ENCODE data around the gene SPATA33. TPM values are rescaled to one million over a fixed set of nuclear protein-coding genes. Genes with fewer than 3 reads are reported as not detected.

SPATA33 gene
- total and polyA plus RNA-seq, 10 of the 15 experiments (the other 5 are each of a cell fraction or from before 2014, with no cell fraction given) = 1.1 to 15.8 (median 7.6) TPM

DNA sequence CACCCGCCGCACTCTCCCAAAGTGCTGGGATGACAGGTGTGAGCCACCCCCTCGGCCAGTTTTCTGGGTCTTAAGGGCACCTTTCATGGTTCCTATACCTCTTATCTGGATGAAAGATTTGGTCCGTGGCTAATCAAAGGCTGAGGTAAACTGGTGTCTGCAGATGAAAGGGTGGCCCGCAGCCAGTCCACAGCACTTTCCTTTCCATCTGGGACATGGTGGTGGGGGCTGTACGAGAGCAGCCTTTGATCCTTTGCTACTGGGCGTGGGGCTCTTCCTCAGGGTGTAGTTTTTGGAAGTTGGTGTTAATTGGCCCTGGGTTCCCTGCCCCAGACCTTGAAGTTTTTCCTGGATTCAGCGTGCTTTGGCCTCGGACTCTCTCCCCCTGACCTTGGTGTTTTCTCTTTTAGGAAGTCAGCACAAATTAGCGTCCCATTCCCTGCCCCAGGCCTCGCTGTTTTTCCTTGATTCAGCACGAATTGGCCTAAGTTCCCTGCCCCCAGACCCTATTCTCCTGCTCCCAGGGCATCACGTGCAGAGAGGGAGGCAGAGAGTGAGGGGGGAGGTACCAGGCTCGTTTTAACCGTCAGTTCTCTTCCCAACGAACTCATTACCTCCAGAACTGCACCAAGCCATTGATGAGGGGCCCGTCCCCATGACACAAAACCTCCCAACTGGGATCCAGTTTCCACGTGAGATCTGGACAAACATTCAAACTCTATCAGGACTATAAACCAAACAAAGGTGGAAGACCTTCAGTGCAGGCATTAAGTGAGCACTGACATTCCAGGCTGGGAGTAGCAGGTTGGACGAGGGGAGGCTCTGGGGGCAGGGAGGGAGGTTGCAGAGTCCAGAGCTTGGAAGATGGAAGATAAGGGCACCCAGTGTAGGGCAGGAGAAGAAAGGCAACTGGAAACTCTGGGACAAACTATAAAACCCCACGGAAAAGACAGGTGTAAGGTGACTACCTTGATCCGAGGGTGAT is 32.6 kb upstream of the SPATA33 start (continued):
- no peak for TF ChIP-seq JUND (IDR thresholded peaks at IDR 0.05; ENCODE audit: low read depth, low read length)
- TF ChIP-seq EGR1 (IDR thresholded peaks at IDR 0.05; ENCODE audit: borderline replicate concordance in 1 of 2, low read depth in 2 of 2, low read length in 2 of 2) = no peak
- TF ChIP-seq, protein P1, sequence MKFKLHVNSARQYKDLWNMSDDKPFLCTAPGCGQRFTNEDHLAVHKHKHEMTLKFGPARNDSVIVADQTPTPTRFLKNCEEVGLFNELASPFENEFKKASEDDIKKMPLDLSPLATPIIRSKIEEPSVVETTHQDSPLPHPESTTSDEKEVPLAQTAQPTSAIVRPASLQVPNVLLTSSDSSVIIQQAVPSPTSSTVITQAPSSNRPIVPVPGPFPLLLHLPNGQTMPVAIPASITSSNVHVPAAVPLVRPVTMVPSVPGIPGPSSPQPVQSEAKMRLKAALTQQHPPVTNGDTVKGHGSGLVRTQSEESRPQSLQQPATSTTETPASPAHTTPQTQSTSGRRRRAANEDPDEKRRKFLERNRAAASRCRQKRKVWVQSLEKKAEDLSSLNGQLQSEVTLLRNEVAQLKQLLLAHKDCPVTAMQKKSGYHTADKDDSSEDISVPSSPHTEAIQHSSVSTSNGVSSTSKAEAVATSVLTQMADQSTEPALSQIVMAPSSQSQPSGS (IDR thresholded peaks at IDR 0.05; ENCODE audit: low read length) = no peak
- TF ChIP-seq BACH1 (IDR thresholded peaks at IDR 0.05; ENCODE audit: borderline replicate concordance) = no peak
- TF ChIP-seq NFYA (IDR thresholded peaks at IDR 0.05; ENCODE audit: borderline replicate concordance, low read depth, low read length) = no peak

DNA sequence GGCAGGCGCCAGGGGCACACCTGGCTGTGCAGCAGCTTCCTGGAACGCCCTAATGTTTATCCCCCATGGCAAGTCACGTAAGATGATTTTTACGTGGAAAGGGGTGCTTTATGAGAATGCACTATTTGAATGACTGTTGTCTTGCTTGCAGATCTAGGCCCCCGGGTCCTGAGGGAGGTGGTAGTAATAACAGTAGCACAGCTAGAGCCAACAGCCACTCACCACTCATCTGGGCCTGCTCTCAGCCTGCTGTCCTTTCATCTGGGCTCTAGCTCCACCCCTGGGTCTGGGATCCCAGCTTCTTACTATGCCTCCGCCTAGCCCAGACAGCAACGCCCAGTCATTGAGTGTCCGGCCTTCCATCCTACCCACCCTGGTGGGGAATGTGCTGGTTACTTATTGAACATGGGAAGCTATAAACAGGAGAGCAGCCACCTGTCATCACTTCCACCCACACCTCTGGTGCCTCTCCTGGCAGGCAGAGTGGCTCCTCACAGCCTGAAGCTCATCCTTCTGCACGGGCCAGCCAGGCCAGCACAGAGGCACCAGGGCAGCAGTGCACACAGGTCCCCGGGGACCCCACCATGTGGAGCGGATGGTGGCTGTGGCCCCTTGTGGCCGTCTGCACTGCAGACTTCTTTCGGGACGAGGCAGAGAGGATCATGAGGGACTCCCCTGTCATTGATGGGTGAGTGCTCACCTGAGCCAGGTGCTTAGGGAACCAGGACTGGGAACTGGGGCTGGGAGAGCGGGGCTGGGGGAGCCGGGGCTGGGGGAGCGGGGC is 27.6 kb upstream of the SPATA33 start:
- Histone ChIP-seq H3K27me3 (replicated peaks in 1 of 2; ENCODE audit: control insufficient read depth in 2 of 2, insufficient read depth in 2 of 2, low read length in 1 of 2) (0 out of 4 replicates have a peak, but pooled peaks cover 0 to 2% of the 10 kb centered on the region in 2 experiments), H3K9ac (ENCODE audit: control insufficient read depth, insufficient read depth, low read length) (no peak overlapping the region), H3K9me3 (replicated peaks; ENCODE audit: control insufficient read depth, insufficient read depth, low read length) (peaks cover 2% of the 10 kb centered on the region; the same call in 1 of the 3 replicates), H3K4me2 (ENCODE audit: control insufficient read depth, insufficient read depth) (no peak overlapping the region), H4K20me1 (ENCODE audit: control insufficient read depth, insufficient read depth) (no peaks in the 10 kb centered on the region), H2AFZ (ENCODE audit: control insufficient read depth, low read depth, low read length) (no peak overlapping the region), H3K4me1 (ENCODE audit: control insufficient read depth, insufficient read depth, low read length) (no peaks in the 10 kb centered on the region), H3K4me3 (no peak overlapping the region), H3K79me2 (ENCODE audit: control insufficient read depth, insufficient read depth, low read length) (no peaks in the 10 kb centered on the region), H3K36me3 (ENCODE audit: control insufficient read depth in 2 of 2, insufficient read depth in 2 of 2, low read length in 1 of 2) (no peaks in the 10 kb centered on the region), H3K27ac (ENCODE audit: control insufficient read depth, insufficient read depth) (no peak overlapping the region)
- TF ChIP-seq JUNB (IDR thresholded peaks at IDR 0.05) = peak; percentile 12; the same call in 1 of the 2 replicates
- TF ChIP-seq, protein P2, sequence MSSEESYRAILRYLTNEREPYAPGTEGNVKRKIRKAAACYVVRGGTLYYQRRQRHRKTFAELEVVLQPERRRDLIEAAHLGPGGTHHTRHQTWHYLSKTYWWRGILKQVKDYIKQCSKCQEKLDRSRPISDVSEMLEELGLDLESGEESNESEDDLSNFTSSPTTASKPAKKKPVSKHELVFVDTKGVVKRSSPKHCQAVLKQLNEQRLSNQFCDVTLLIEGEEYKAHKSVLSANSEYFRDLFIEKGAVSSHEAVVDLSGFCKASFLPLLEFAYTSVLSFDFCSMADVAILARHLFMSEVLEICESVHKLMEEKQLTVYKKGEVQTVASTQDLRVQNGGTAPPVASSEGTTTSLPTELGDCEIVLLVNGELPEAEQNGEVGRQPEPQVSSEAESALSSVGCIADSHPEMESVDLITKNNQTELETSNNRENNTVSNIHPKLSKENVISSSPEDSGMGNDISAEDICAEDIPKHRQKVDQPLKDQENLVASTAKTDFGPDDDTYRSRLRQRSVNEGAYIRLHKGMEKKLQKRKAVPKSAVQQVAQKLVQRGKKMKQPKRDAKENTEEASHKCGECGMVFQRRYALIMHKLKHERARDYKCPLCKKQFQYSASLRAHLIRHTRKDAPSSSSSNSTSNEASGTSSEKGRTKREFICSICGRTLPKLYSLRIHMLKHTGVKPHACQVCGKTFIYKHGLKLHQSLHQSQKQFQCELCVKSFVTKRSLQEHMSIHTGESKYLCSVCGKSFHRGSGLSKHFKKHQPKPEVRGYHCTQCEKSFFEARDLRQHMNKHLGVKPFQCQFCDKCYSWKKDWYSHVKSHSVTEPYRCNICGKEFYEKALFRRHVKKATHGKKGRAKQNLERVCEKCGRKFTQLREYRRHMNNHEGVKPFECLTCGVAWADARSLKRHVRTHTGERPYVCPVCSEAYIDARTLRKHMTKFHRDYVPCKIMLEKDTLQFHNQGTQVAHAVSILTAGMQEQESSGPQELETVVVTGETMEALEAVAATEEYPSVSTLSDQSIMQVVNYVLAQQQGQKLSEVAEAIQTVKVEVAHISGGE (CRISPR knock-in tag; IDR thresholded peaks at IDR 0.05) = no peak
- no peak for DNase-seq (ENCODE audit: low read depth, low spot score)
- BruUV-seq (replicated peaks) = no TSS peak
- intact Hi-C loops (cut with micrococcal nuclease; ENCODE audit: unreplicated experiment) = no loop called here
- SMC1A ChIA-PET (ENCODE audit: uncharacterized antibody, unreplicated experiment) = no interaction called here
- POLR2A ChIA-PET = no interaction called here
- RAD21 ChIA-PET (ENCODE audit: unreplicated experiment) = no interaction called here
- in situ Hi-C loops (cut with MboI) = no loop called here
- ATAC-seq = peak; percentile 37; the same call in 2 of the 3 replicates
- WGBS (ENCODE audit: insufficient coverage, insufficient replicate concordance, low lambda C conversion rate, missing lambda C conversion rate) = 10% methylated on average over 14 of the region's 17 CpGs
- CTCF ChIA-PET = interaction anchor here (0.6 kb wide), 1 partner anchor 148 kb away, joined by 3 read pairs; no protein-coding TSS in a partner anchor
- no peak for FAIRE-seq

All from GM12878 (cell line).